PFSK-1 (cell line): ENCODE data around the gene CYP26B1.

Experiments used
- FOXP2 ChIP-seq: optimal IDR thresholded peaks from 2 replicates; pipeline ENCODE3; 2011; ENCODE audit warnings: borderline replicate concordance, control low read depth, inconsistent platforms; ENCODE audit not compliant: insufficient read depth; ENCODE audit errors: extremely low read length, extremely low read depth
- POLR2AphosphoS5 ChIP-seq: IDR thresholded peaks from 2 replicates; pipeline ENCODE4 v1.6.1; 2012; ENCODE audit warnings: low read depth, mild to moderate bottlenecking, control low read depth, low read length, moderate library complexity
- SIN3A ChIP-seq: IDR thresholded peaks from 2 replicates; pipeline ENCODE4 v1.6.1; 2012; ENCODE audit warnings: mild to moderate bottlenecking, low read length, moderate library complexity, borderline replicate concordance; ENCODE audit not compliant: insufficient read depth
- TAF1 ChIP-seq: IDR thresholded peaks from 2 replicates; pipeline ENCODE4 v1.6.1; 2012; ENCODE audit warnings: low read length, control low read depth, borderline replicate concordance; ENCODE audit not compliant: insufficient read depth
- TF ChIP-seq, protein P1 (sequence below), 2 experiments: IDR thresholded peaks; 2 replicates each; pipeline versions ENCODE4 v1.6.1 to v1.8.0; 2011 to 2012; ENCODE audit warnings: low read depth in 2 of 2, low read length in 2 of 2, control low read depth in 1 of 2, inconsistent platforms in 1 of 2, mild to moderate bottlenecking in 1 of 2, moderate library complexity in 1 of 2; ENCODE audit not compliant: insufficient read depth in 1 of 2

DNA sequence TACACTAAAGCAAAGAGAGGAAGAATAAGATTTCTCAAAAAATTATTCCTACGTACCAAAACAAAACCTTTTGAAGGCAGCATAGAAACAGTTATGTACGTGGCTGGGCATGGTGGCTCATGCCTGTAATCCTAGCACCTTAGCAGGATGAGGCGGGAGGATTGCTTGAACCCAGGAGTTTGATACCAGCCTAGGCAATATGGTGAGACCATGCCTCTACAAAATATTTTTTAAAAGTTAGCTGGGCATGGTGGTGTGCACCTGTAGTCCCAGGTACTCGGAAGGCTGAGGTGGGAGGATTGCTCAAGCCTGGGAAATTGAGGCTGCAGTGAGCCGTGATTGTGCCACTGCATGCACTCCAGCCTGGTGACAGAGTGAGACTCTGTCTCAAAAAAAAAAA lies 14.9 kb upstream of the CYP26B1 start:
- TF ChIP-seq POLR2AphosphoS5 (no peak), SIN3A (no peak), TAF1 (no peak), FOXP2 (no peak)
- TF ChIP-seq, protein P1, sequence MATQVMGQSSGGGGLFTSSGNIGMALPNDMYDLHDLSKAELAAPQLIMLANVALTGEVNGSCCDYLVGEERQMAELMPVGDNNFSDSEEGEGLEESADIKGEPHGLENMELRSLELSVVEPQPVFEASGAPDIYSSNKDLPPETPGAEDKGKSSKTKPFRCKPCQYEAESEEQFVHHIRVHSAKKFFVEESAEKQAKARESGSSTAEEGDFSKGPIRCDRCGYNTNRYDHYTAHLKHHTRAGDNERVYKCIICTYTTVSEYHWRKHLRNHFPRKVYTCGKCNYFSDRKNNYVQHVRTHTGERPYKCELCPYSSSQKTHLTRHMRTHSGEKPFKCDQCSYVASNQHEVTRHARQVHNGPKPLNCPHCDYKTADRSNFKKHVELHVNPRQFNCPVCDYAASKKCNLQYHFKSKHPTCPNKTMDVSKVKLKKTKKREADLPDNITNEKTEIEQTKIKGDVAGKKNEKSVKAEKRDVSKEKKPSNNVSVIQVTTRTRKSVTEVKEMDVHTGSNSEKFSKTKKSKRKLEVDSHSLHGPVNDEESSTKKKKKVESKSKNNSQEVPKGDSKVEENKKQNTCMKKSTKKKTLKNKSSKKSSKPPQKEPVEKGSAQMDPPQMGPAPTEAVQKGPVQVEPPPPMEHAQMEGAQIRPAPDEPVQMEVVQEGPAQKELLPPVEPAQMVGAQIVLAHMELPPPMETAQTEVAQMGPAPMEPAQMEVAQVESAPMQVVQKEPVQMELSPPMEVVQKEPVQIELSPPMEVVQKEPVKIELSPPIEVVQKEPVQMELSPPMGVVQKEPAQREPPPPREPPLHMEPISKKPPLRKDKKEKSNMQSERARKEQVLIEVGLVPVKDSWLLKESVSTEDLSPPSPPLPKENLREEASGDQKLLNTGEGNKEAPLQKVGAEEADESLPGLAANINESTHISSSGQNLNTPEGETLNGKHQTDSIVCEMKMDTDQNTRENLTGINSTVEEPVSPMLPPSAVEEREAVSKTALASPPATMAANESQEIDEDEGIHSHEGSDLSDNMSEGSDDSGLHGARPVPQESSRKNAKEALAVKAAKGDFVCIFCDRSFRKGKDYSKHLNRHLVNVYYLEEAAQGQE (IDR thresholded peaks at IDR 0.05; ENCODE audit: insufficient read depth in 1 of 2, low read depth in 2 of 2, low read length in 2 of 2), result no peak
